Esophagus squamous epithelium (tissue), 4 donors: ENCODE measurements around the gene FTSJ1.

Experiments used
- POLR2A ChIP-seq, 4 donors: fragments of 450-650 bp; IDR thresholded peaks; one replicate each; pipeline ENCODE4 v1.6.1; 2017; ENCODE audit warnings: antibody characterized with exemption in 4 of 4, mild to moderate bottlenecking in 4 of 4, moderate library complexity in 3 of 4
- TF ChIP-seq, protein P1 (sequence below), 6 experiments: fragments of 450-650 bp in 4 of 6; fragments of 200-600 bp in 2 of 6; sonication (generic) in 2 of 6; IDR thresholded peaks; one replicate each; pipeline ENCODE4 v1.5.1; 2016 to 2019; ENCODE audit warnings: antibody characterized with exemption in 6 of 6, mild to moderate bottlenecking in 4 of 6, moderate library complexity in 4 of 6

DNA sequence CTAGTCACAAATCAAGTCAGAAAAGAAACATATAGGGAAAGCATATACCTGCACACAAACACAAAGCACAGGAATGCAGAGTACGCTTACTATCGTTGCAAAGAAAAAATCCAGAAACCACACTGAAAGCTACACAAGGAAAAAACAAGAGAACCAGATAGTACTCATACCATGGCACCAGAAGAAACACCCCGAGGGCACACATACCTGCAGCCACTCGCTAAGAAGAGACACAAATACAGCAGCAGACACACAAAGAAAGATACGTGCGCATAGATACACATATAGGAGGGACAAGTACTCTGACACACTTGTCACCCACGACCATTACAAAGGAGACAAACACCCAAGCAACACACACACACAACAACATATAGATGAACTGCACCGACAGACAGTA is 4.5 kb upstream of the FTSJ1 start:
- TF ChIP-seq, protein P1, sequence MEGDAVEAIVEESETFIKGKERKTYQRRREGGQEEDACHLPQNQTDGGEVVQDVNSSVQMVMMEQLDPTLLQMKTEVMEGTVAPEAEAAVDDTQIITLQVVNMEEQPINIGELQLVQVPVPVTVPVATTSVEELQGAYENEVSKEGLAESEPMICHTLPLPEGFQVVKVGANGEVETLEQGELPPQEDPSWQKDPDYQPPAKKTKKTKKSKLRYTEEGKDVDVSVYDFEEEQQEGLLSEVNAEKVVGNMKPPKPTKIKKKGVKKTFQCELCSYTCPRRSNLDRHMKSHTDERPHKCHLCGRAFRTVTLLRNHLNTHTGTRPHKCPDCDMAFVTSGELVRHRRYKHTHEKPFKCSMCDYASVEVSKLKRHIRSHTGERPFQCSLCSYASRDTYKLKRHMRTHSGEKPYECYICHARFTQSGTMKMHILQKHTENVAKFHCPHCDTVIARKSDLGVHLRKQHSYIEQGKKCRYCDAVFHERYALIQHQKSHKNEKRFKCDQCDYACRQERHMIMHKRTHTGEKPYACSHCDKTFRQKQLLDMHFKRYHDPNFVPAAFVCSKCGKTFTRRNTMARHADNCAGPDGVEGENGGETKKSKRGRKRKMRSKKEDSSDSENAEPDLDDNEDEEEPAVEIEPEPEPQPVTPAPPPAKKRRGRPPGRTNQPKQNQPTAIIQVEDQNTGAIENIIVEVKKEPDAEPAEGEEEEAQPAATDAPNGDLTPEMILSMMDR (IDR thresholded peaks at IDR 0.05) = no peak
- no peak for TF ChIP-seq POLR2A (IDR thresholded peaks at IDR 0.05)
